Prostate gland (tissue), 2 donors: Measurements from ENCODE around the gene RBM19. TPM values are rescaled to one million over a fixed set of nuclear protein-coding genes. Genes with fewer than 3 reads are reported as not detected.

Experiments used
- DNase-seq: peaks from one replicate; pipeline ENCODE4 v3.0.0-alpha.2; 2019; ENCODE audit warnings: low spot score
- H3K27ac ChIP-seq, 2 donors: fragments of 200-600 bp; sonication (generic); 2 replicates each; pipeline ENCODE4 v1.5.1; 2017 to 2019
- H3K27me3 ChIP-seq: fragments of 200-600 bp; sonication (generic); replicated peaks from 2 replicates; pipeline ENCODE4 v1.5.1; 2019; ENCODE audit not compliant: insufficient read depth
- H3K36me3 ChIP-seq, 2 donors: fragments of 200-600 bp; sonication (generic); 1 replicate in 1 of 2; 2 replicates in 1 of 2; pipeline versions ENCODE4 v1.5.1 to v1.8.1; 2017 to 2019
- H3K4me1 ChIP-seq: fragments of 200-600 bp; sonication (generic); replicated peaks from 2 replicates; pipeline ENCODE4 v1.5.1; 2019
- H3K4me3 ChIP-seq, 2 donors: fragments of 200-600 bp; sonication (generic); 2 replicates each; pipeline ENCODE4 v1.5.1; 2017 to 2019
- H3K9me3 ChIP-seq: fragments of 200-600 bp; sonication (generic); 2 replicates; pipeline ENCODE4 v1.5.1; 2017
- CTCF ChIP-seq, 4 experiments: fragments of 200-600 bp in 2 of 4; fragments of 450-650 bp in 2 of 4; sonication (generic) in 2 of 4; IDR thresholded peaks; 1 replicate in 3 of 4; 2 replicates in 1 of 4; pipeline ENCODE4 v1.5.1; 2016 to 2019; ENCODE audit warnings: antibody characterized with exemption in 4 of 4, mild to moderate bottlenecking in 2 of 4, moderate library complexity in 2 of 4
- POLR2A ChIP-seq: fragments of 450-650 bp; IDR thresholded peaks from one replicate; pipeline ENCODE4 v1.6.1; 2016; ENCODE audit warnings: antibody characterized with exemption, mild to moderate bottlenecking
- POLR2AphosphoS5 ChIP-seq: sonication (generic); formaldehyde crosslinking; IDR thresholded peaks from one replicate; pipeline ENCODE4 v1.6.1; 2017; ENCODE audit warnings: antibody characterized with exemption
- WGBS: methylation state at CpG from one replicate; pipeline ENCODE4 v1.1.5; 2018; 5-methylcytosine and 5-hydroxymethylcytosine counted together
- intact Hi-C: fragments of 100-400 bp; cut with DNase I; formaldehyde crosslinking; loops from one replicate; pipeline ENCODE4 v1.14.2; 2022
- total RNA-seq, 2 donors: library from RNA; depleted of rRNA; stranded (reverse); fragments of >200 nt; gene quantifications; one replicate each; pipeline ENCODE4 v1.1.0, GENCODE V29; 2016

Gene RBM19
- total RNA-seq, 2 donors from 2014 or later = 27.2 to 49.9 TPM

- no peak overlapping the region for H3K4me3 ChIP-seq
- H3K27ac ChIP-seq = no peak overlapping the region
- no peak for TF ChIP-seq CTCF (IDR thresholded peaks at IDR 0.05)
- TF ChIP-seq POLR2AphosphoS5 = no peak
- TF ChIP-seq POLR2A = no peak
- no peaks in the 10 kb centered on the region for H3K4me1 ChIP-seq
- DNase-seq = no peak
- H3K27me3 ChIP-seq = no peaks in the 10 kb centered on the region
- H3K9me3 ChIP-seq = no peaks in the 10 kb centered on the region
- WGBS = 65% methylated on average over 10 of the region's 10 CpGs
- H3K36me3 ChIP-seq = no peaks in the 10 kb centered on the region
- intact Hi-C loops = no loop called here
Measured at GRCh38 chr12:113973109-113973904, 7.2 kb upstream of the RBM19 start.

- no peak overlapping the region for H3K27ac ChIP-seq
- DNase-seq = no peak
- 89% methylated on average over 4 of the region's 4 CpGs for WGBS
- no peaks in the 10 kb centered on the region for H3K4me1 ChIP-seq
- TF ChIP-seq POLR2AphosphoS5 = no peak
- no peak for TF ChIP-seq POLR2A
- TF ChIP-seq CTCF (IDR thresholded peaks at IDR 0.05) = no peak
- H3K27me3 ChIP-seq = no peaks in the 10 kb centered on the region
- no peaks in the 10 kb centered on the region for H3K9me3 ChIP-seq
- H3K36me3 ChIP-seq = no peaks in the 10 kb centered on the region
- intact Hi-C loops = no loop called here
- H3K4me3 ChIP-seq = no peak overlapping the region
Measured at GRCh38 chr12:113971392-113971791, 5.3 kb upstream of the RBM19 start.

DNA sequence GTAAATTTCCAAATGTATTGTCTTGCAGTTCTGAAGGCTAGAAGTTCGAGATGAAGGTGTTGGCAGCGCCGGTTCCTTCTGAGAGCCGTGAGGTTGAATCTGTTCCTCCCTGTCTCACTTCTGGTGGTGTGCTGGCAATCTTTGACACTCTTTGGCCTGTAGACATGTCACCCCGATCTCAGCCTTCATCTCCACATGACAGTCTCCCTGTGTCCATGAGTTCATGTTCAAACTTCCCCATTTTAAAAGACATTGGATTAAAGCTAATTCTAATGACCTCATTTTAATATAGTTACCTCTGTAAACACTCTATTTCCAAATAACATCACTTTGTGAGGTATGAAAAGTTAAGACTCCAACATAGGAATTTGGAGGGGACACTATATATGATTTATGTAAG is 4.1 kb upstream of the RBM19 start:
- TF ChIP-seq POLR2A = no peak
- no peak for TF ChIP-seq POLR2AphosphoS5
- TF ChIP-seq CTCF (IDR thresholded peaks at IDR 0.05) = no peak
- no peak for DNase-seq
- 69% methylated on average over 5 of the region's 5 CpGs for WGBS

GRCh38 chr12:113967368-113967767 is 1.2 kb upstream of the RBM19 start:
- TF ChIP-seq CTCF (IDR thresholded peaks at IDR 0.05) (no peak), POLR2A (no peak), POLR2AphosphoS5 (no peak)
- 87% methylated on average over 4 of the region's 4 CpGs for WGBS
- DNase-seq = no peak
- H3K4me1 ChIP-seq = no peaks in the 10 kb centered on the region
- H3K36me3 ChIP-seq = no peaks in the 10 kb centered on the region
- H3K27ac ChIP-seq = no peak overlapping the region
- H3K9me3 ChIP-seq = no peaks in the 10 kb centered on the region
- intact Hi-C loops = loop anchor here (5.0 kb wide), 1 partner anchor 540 kb away; no protein-coding TSS in a partner anchor
- H3K4me3 ChIP-seq = no peak overlapping the region
- H3K27me3 ChIP-seq = no peaks in the 10 kb centered on the region

More for the DNA sequence above, 4.1 kb upstream of the RBM19 start:
- no peaks in the 10 kb centered on the region for H3K9me3 ChIP-seq
- no peaks in the 10 kb centered on the region for H3K4me1 ChIP-seq
- H3K4me3 ChIP-seq = no peak overlapping the region
- no peaks in the 10 kb centered on the region for H3K27me3 ChIP-seq
- H3K36me3 ChIP-seq = no peaks in the 10 kb centered on the region
- H3K27ac ChIP-seq = no peak overlapping the region
- intact Hi-C loops = no loop called here

DNA sequence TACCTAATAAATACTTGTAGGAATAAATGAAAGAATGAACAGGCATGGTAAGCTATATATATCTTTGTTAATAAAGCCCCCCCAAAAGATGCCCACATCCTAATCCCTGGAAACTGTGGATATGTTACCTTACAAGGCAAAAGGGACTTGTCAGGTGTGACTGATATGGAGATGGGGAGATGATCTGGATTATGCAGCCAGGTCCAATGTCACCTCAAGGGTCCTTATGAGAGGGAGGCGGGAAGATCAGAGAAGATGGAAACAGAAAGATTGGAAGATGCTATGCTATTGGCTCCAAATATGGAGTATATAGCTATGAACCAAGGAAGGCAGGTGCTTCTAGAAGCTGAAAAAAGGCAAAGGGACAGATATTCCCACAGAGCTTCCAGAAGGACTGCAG is 3.4 kb downstream of the RBM19 start:
- 94% methylated on average over 1 of the region's 1 CpG for WGBS

More for the DNA sequence above, 3.4 kb downstream of the RBM19 start:
- H3K36me3 ChIP-seq = peaks cover 6 to 19% of the 10 kb centered on the region in 2 donors
- TF ChIP-seq CTCF (IDR thresholded peaks at IDR 0.05) (no peak), POLR2AphosphoS5 (no peak), POLR2A (no peak)
- DNase-seq = no peak
- H3K27ac ChIP-seq = no peak overlapping the region
- H3K4me3 ChIP-seq = no peak overlapping the region
- H3K4me1 ChIP-seq = no peaks in the 10 kb centered on the region
- no peaks in the 10 kb centered on the region for H3K27me3 ChIP-seq
- H3K9me3 ChIP-seq = no peaks in the 10 kb centered on the region
- intact Hi-C loops = no loop called here
